Ovary (tissue), 9 donors: ENCODE results near the gene CCR3. TPM values are rescaled to one million over a fixed set of nuclear protein-coding genes. Genes with fewer than 3 reads are reported as not detected.

Source experiments
- DNase-seq, 5 donors: peaks; one replicate each; pipeline ENCODE4 v3.0.0-alpha.2; 2019 to 2020
- H3K27ac ChIP-seq, 2 donors: fragments of 200-600 bp; one replicate each; pipeline versions ENCODE4 v1.5.1 to v1.8.0; 2019 to 2022
- H3K27me3 ChIP-seq: fragments of 200-600 bp; one replicate; pipeline ENCODE4 v1.8.0; 2022
- H3K36me3 ChIP-seq: fragments of 200-600 bp; sonication (generic); one replicate; pipeline ENCODE4 v1.5.1; 2019
- H3K4me1 ChIP-seq: one replicate; pipeline ENCODE4 v1.8.1; 2013; ENCODE audit warnings: mild to moderate bottlenecking, moderate library complexity; ENCODE audit not compliant: insufficient read depth
- H3K4me3 ChIP-seq: fragments of 200-600 bp; sonication (generic); one replicate; pipeline ENCODE4 v1.5.1; 2017
- H3K9me3 ChIP-seq, 2 donors: fragments of 200-600 bp in 1 of 2; sonication (generic) in 1 of 2; one replicate each; pipeline versions ENCODE4 v1.5.1 to v1.8.1; 2013 to 2019; ENCODE audit warnings: mild to moderate bottlenecking in 1 of 2, moderate library complexity in 1 of 2
- CTCF ChIP-seq, 3 donors: fragments of 450-650 bp in 2 of 3; fragments of 200-600 bp in 1 of 3; IDR thresholded peaks; one replicate each; pipeline versions ENCODE4 v1.5.1 to v1.8.0; 2016 to 2022; ENCODE audit warnings: antibody characterized with exemption in 3 of 3, mild to moderate bottlenecking in 1 of 3
- EP300 ChIP-seq: sonication (generic); formaldehyde crosslinking; IDR thresholded peaks from one replicate; pipeline ENCODE4 v1.6.1; 2017; ENCODE audit warnings: antibody characterized with exemption
- POLR2A ChIP-seq: fragments of 450-650 bp; IDR thresholded peaks from one replicate; pipeline ENCODE4 v1.6.1; 2017; ENCODE audit warnings: antibody characterized with exemption, mild to moderate bottlenecking, moderate library complexity
- WGBS, 3 donors: extraction: QIAGEN DNeasy Blood & Tissue Kit in 1 of 3; methylation state at CpG; one replicate each; pipeline versions ENCODE4 v1.1.5 to v1.1.7; 2013 to 2017; 5-methylcytosine and 5-hydroxymethylcytosine counted together
- intact Hi-C, 4 donors: fragments of 100-400 bp; cut with DNase I; formaldehyde crosslinking; loops; one replicate each; pipeline versions ENCODE4 v1.11.0 to v1.15.1; 2022 to 2023
- polyA plus RNA-seq, 2 donors: library from polyadenylated mRNA; stranded (reverse); fragments of 200-250 nt in 1 of 2; fragments of 350-450 nt in 1 of 2; fragmentation: Illumina TruSeq in 1 of 2; extraction: RNeasy Lipid Tissue Mini Kit (QIAGEN cat#74804) in 1 of 2; gene quantifications; one replicate each; pipeline ENCODE4 v1.2.3, GENCODE V29; 2013 to 2014
- total RNA-seq, 7 donors: library from RNA; depleted of rRNA in 2 of 7; stranded (reverse); fragments of >200 nt in 2 of 7; fragmentation: NEBNext Ultra II Directional in 3 of 7; extraction: Animal tissue kit (Norgen Biotek cat#: 25700) in 3 of 7; gene quantifications; one replicate each; pipeline versions ENCODE4 v1.1.0 to v1.2.4, GENCODE V29; 2016 to 2023
- donor health status: DM: no; HTN: no; CAD: no; lungs with moderate emphysema.
- donor health status: DM: no; HTN: no; CAD: no.
- donor health status: Bipolar disorder and iron deficiency.
- donor health status: DM: yes; HTN: yes; CAD: no.
- donor health status: DM: no; HTN: no; CAD: no.
- donor health status: DM: yes; HTN: yes; CAD: no.

The CCR3 gene
- total and polyA plus RNA-seq, 9 donors: not detected

- H3K27me3 ChIP-seq: no peaks in the 10 kb centered on the region
- H3K36me3 ChIP-seq: no peaks in the 10 kb centered on the region
- WGBS, 3 donors: 61 to 74% (median 71%) methylated on average over 2 of the region's 2 CpGs
- no peaks in the 10 kb centered on the region for H3K4me1 ChIP-seq
- DNase-seq: no peak
- no peak for TF ChIP-seq EP300
- TF ChIP-seq CTCF (IDR thresholded peaks at IDR 0.05): no peak
- TF ChIP-seq POLR2A: no peak
- no peak overlapping the region for H3K4me3 ChIP-seq
- intact Hi-C loops: no loop called here
- no peaks in the 10 kb centered on the region for H3K9me3 ChIP-seq
- H3K27ac ChIP-seq: no peak overlapping the region
Measured at GRCh38 chr3:46235425-46235824, 6.8 kb upstream of the CCR3 start.

- Histone ChIP-seq H3K27ac (no peak overlapping the region), H3K27me3 (no peaks in the 10 kb centered on the region), H3K4me1 (no peaks in the 10 kb centered on the region), H3K4me3 (no peak overlapping the region), H3K36me3 (no peaks in the 10 kb centered on the region), H3K9me3 (no peaks in the 10 kb centered on the region)
- TF ChIP-seq POLR2A (no peak), CTCF (IDR thresholded peaks at IDR 0.05) (no peak), EP300 (no peak)
- no peak for DNase-seq
- WGBS, 3 donors: 70 to 75% (median 74%) methylated on average over 5 of the region's 5 CpGs
- intact Hi-C loops: no loop called here
Measured at GRCh38 chr3:46236294-46237054, 5.8 kb upstream of the CCR3 start.

- no peak overlapping the region for H3K27ac ChIP-seq
- no peak for TF ChIP-seq EP300
- TF ChIP-seq CTCF (IDR thresholded peaks at IDR 0.05): no peak
- TF ChIP-seq POLR2A: no peak
- intact Hi-C loops: no loop called here
Measured at GRCh38 chr3:46238386-46238785, 3.9 kb upstream of the CCR3 start.

GRCh38 chr3:46239301-46239938, 2.8 kb upstream of the CCR3 start:
- Histone ChIP-seq H3K9me3 (no peaks in the 10 kb centered on the region), H3K27ac (no peak overlapping the region), H3K4me3 (no peak overlapping the region), H3K27me3 (no peaks in the 10 kb centered on the region), H3K36me3 (no peaks in the 10 kb centered on the region), H3K4me1 (no peaks in the 10 kb centered on the region)
- intact Hi-C loops: no loop called here
- 76 to 78% (median 76%) methylated on average over 3 of the region's 3 CpGs for WGBS, 3 donors
- TF ChIP-seq POLR2A (no peak), CTCF (IDR thresholded peaks at IDR 0.05) (no peak), EP300 (no peak)
- no peak for DNase-seq

More at GRCh38 chr3:46238386-46238785, 3.9 kb upstream of the CCR3 start:
- Histone ChIP-seq H3K27me3 (no peaks in the 10 kb centered on the region), H3K4me3 (no peak overlapping the region), H3K9me3 (no peaks in the 10 kb centered on the region), H3K4me1 (no peaks in the 10 kb centered on the region), H3K36me3 (no peaks in the 10 kb centered on the region)
- DNase-seq: no peak
- 86 to 91% (median 87%) methylated on average over 4 of the region's 4 CpGs for WGBS, 3 donors
